NCI-H526 (cell line): ENCODE data around the gene PREP.
"Not testable (repeated sequence)": the region's sequence is repeated elsewhere in the genome, so short reads cannot be mapped to it uniquely, and the experiment has no call there.

Source experiments
- DNase-seq, 2 experiments: peaks; one replicate each; lab custom pipeline; 2025; lab: John Stamatoyannopoulos, UW

PREP gene

GRCh38 chr6:105402939-105403935, at the start of gene PREP:
PREP (minus strand) TSS chr6:105403082; CDS start chr6:105402891, 191 bp downstream.
- DNase-seq: peak; percentile 67 to 94

- no peak for DNase-seq
These were observed 49.5 kb upstream of the PREP start for GRCh38 chr6:105452376-105452775.

GRCh38 chr6:105449756-105450390, 47.0 kb upstream of the PREP start:
- DNase-seq: no peak

GRCh38 chr6:105445481-105445880, 42.6 kb upstream of the PREP start:
- DNase-seq: no peak

GRCh38 chr6:105443941-105444340, 41.1 kb upstream of the PREP start:
- DNase-seq: no peak

GRCh38 chr6:105442369-105442768, 39.5 kb upstream of the PREP start:
- DNase-seq: no peak

GRCh38 chr6:105437236-105437635, 34.4 kb upstream of the PREP start:
- no peak for DNase-seq

GRCh38 chr6:105433723-105434122, 30.8 kb upstream of the PREP start:
- DNase-seq: no peak

GRCh38 chr6:105432797-105433196, 29.9 kb upstream of the PREP start:
- no peak for DNase-seq

- DNase-seq: peak; percentile 8 to 37
These were observed 28.3 kb upstream of the PREP start for GRCh38 chr6:105431226-105431625.

GRCh38 chr6:105430685-105431084, 27.8 kb upstream of the PREP start:
- DNase-seq: no peak

GRCh38 chr6:105429676-105430075, 26.8 kb upstream of the PREP start:
- DNase-seq: no peak

GRCh38 chr6:105428342-105428957, 25.6 kb upstream of the PREP start:
- DNase-seq: no peak

GRCh38 chr6:105424175-105424783, 21.4 kb upstream of the PREP start:
- DNase-seq: peak; percentile 25 to 72

- not testable (repeated sequence) for DNase-seq
These were observed 14.1 kb upstream of the PREP start for GRCh38 chr6:105416971-105417370.

- no peak for DNase-seq
These were observed 6.9 kb upstream of the PREP start for GRCh38 chr6:105409734-105410133.

- peak; percentile 39 to 74 for DNase-seq
These were observed 568 bp downstream of the PREP start for GRCh38 chr6:105402090-105402938.

- DNase-seq: no peak
These were observed 1.4 kb downstream of the PREP start for GRCh38 chr6:105401247-105402089.

GRCh38 chr6:105400501-105400900, 2.4 kb downstream of the PREP start:
- no peak for DNase-seq

GRCh38 chr6:105398859-105399258, 4.0 kb downstream of the PREP start:
- no peak for DNase-seq
